ENCODE measurements around the gene SLC6A9. TPM values are rescaled to one million over a fixed set of nuclear protein-coding genes. Genes with fewer than 3 reads are reported as not detected.

SLC6A9 gene
- total RNA-seq, 2 experiments from 2014 or later, result 10.2 to 11.1 TPM

DNA sequence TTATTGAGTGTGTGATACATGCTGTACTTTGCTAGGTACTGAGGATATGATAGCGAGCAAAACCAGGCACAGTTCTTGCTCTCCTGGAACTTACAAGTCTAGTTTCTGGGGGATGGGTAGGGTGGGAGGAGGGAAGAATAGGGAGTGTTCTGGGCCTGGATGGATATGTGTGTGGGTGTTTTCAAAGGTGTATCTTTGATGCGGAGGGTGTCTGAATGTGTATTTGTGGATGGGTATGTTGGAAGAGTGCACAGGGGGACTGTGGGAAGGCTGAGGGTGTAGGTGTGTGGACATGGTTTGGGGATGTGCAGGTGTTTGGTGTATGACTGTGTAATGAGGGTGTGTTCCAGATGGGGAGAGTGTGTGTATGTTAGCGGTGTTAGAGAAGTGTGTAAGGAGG is 65.9 kb downstream of the SLC6A9 start:
- intact Hi-C loops (cut with micrococcal nuclease), result no loop called here
- CTCF ChIA-PET, result no interaction called here
- H3K27me3 Mint-ChIP-seq (ENCODE audit: low read depth), result no peaks in the 10 kb centered on the region
- H3K4me3 Mint-ChIP-seq, result no peak overlapping the region
- peaks cover 7% of the 10 kb centered on the region for H3K4me1 Mint-ChIP-seq (ENCODE audit: low read depth)
- H3K9me3 Mint-ChIP-seq, result no peaks in the 10 kb centered on the region
- H3K27ac Mint-ChIP-seq, result no peak overlapping the region
- peaks cover 8% of the 10 kb centered on the region for H3K36me3 Mint-ChIP-seq (ENCODE audit: low read depth)
- no peak for DNase-seq

DNA sequence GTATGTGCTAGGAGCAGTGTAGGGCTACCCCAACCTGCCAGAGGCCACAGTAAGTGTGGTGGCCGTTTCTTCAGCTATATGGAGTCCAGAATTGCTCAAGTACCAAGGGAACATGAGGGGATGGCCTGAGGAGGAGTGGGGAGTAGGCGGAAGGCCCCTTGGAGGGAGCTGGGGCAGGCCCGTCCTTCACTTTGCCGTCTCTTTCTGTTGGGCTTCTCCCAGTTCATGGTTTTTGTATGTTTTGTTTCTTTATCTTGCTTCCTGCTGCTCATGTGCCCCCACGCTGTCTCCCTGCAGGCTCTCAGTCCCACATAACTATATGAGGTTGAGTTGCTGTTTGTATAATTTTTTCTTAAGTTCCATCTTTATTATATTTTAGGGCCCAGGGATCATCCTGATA is 67.4 kb downstream of the SLC6A9 start:
- DNase-seq, result no peak
- Mint-ChIP-seq H3K4me3 (no peak overlapping the region), H3K9me3 (no peaks in the 10 kb centered on the region), H3K27ac (no peak overlapping the region), H3K4me1 (ENCODE audit: low read depth) (no peaks in the 10 kb centered on the region), H3K27me3 (ENCODE audit: low read depth) (no peaks in the 10 kb centered on the region), H3K36me3 (ENCODE audit: low read depth) (peaks cover 8% of the 10 kb centered on the region)
- intact Hi-C loops (cut with micrococcal nuclease), result no loop called here
- CTCF ChIA-PET, result no interaction called here

DNA sequence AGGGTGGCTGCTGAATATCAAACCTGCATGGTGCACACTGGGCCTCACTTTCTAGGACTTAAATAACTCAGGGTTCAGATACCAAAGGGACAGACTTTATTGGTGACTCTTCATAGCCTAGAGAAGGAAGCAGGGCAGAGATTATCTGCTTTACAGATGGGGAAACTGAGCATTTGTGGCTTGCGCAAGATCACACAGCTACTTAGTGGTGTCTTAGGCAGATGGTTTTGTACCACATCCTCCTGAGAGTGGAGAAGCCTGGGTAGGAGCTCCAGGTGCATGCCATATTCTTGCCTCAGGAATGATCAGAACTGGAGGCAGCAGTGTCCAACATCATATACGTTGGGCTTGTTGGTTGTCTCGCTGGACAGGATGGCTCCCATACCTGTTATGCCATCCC is 68.3 kb downstream of the SLC6A9 start:
- H3K36me3 Mint-ChIP-seq (ENCODE audit: low read depth), result peaks cover 7% of the 10 kb centered on the region
- no peaks in the 10 kb centered on the region for H3K27me3 Mint-ChIP-seq (ENCODE audit: low read depth)
- CTCF ChIA-PET, result no interaction called here
- H3K9me3 Mint-ChIP-seq, result no peaks in the 10 kb centered on the region
- no peak overlapping the region for H3K27ac Mint-ChIP-seq
- no peak overlapping the region for H3K4me3 Mint-ChIP-seq
- intact Hi-C loops (cut with micrococcal nuclease), result no loop called here
- H3K4me1 Mint-ChIP-seq (ENCODE audit: low read depth), result no peaks in the 10 kb centered on the region
- no peak for DNase-seq

DNA sequence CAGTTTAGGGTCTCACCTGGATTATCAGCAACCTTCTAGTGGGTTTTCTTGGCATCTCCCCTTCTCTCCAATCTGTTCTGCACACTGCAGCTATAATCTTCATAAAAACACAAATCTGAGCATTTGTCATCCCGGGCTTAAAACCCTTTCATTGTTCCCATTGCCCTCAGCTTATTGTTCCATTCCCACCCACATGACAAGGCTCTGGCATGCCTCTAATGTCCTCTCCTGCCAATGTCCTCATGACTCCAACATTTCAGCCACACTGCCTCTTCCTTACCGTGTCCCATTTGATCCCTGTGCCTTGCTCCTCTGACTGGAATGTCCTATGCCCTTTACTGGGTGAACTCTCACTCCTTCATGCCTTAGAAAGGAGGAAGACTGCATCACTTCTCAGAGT is 68.9 kb downstream of the SLC6A9 start:
- H3K4me3 Mint-ChIP-seq, result no peak overlapping the region
- DNase-seq, result no peak
- no peaks in the 10 kb centered on the region for H3K27me3 Mint-ChIP-seq (ENCODE audit: low read depth)
- intact Hi-C loops (cut with micrococcal nuclease), result no loop called here
- H3K27ac Mint-ChIP-seq, result no peak overlapping the region
- H3K36me3 Mint-ChIP-seq (ENCODE audit: low read depth), result peaks cover 9% of the 10 kb centered on the region
- CTCF ChIA-PET, result no interaction called here
- H3K9me3 Mint-ChIP-seq, result no peaks in the 10 kb centered on the region
- no peaks in the 10 kb centered on the region for H3K4me1 Mint-ChIP-seq (ENCODE audit: low read depth)

DNA sequence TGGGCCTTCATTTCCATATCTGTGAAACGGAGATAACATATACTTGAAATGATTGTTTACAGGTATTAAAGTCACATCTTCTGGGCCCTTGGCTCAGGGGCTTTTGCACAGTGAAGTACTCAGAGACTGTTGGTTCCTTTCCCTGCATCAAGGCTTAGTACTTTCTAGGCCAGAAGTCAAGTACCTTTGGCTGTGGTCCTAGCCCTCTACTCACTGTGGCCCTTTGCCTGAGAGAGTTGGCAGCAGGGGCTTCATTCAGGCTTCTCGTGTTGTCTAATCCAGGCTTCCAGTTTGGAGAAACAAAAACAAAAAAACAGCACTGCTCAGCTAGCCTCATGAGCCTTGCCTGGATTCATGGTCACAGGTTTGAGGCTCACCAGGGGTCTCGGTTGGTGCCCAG is 69.6 kb downstream of the SLC6A9 start:
- Mint-ChIP-seq H3K27ac (no peak overlapping the region), H3K4me3 (no peak overlapping the region), H3K9me3 (no peaks in the 10 kb centered on the region), H3K36me3 (ENCODE audit: low read depth) (peaks cover 11% of the 10 kb centered on the region), H3K4me1 (ENCODE audit: low read depth) (no peaks in the 10 kb centered on the region), H3K27me3 (ENCODE audit: low read depth) (no peaks in the 10 kb centered on the region)
- CTCF ChIA-PET, result no interaction called here
- intact Hi-C loops (cut with micrococcal nuclease), result no loop called here
- DNase-seq, result no peak

DNA sequence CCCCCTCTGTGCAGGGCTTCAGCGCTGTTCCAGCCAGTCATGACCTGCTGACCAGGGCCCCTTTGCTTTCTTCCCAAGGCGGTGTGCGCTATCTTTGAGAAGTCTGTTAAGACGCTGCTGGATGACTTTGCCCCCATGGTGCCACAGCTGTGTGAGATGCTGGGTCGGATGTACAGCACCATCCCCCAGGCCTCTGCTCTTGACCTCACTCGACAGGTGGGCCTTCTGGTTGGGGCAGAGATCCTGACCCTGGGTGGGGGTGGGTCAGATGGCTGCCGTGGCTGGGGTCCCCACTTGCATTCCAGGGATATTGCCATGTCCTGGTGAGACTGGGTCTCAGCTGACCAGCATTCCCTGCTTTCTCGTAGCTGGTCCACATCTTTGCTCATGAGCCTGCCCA is 70.5 kb downstream of the SLC6A9 start:
- Mint-ChIP-seq H3K36me3 (ENCODE audit: low read depth) (peaks cover 11% of the 10 kb centered on the region), H3K4me1 (ENCODE audit: low read depth) (no peaks in the 10 kb centered on the region), H3K27ac (no peak overlapping the region), H3K27me3 (ENCODE audit: low read depth) (no peaks in the 10 kb centered on the region), H3K9me3 (no peaks in the 10 kb centered on the region), H3K4me3 (no peak overlapping the region)
- no peak for DNase-seq
- CTCF ChIA-PET, result no interaction called here
- intact Hi-C loops (cut with micrococcal nuclease), result no loop called here

DNA sequence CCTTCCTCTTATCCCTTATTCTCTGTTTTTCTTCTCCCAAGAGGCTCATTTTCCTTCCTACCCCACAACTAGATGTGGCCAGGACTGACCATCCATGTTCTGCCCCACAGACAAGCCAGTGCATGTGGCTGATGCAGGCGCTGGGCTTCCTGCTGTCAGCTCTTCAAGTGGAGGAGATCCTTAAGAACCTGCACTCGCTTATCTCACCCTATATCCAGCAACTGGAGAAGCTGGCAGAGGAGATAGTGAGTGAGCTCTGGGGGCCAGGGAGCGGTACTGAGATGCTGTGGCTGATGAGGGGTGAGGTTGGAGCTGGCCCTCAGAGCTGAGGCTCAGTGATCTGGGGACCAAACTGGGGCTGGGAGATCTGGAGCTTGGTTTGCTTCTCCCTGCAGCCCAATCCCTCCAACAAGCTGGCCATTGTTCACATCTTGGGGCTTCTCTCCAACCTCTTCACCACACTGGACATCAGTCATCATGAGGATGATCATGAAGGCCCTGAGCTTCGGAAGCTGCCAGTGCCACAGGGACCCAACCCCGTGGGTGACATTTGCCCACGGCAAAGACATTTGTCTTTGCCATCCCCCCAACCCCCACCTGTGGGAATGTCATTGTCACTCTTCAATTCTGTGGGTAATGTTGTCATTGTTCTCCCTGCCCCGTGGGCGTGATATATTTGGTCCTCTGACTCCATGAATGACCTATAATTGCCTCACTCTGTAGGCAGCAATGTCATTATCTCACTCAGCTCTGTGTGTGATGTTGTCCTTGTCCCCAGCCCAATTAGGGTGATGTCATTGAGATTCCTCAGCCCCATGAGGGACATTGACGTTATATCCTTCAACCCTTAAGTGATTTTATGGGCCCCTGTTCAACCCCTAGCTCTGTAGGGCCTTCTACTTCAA is 72.7 kb downstream of the SLC6A9 start:
- H3K4me1 Mint-ChIP-seq (ENCODE audit: low read depth), result no peaks in the 10 kb centered on the region
- no peak overlapping the region for H3K4me3 Mint-ChIP-seq
- CTCF ChIA-PET, result interaction anchor here (0.6 to 1.3 kb wide), 3 partner anchors 13 to 89 kb away, joined by 3 to 4 read pairs (median 3); partner anchors contain the start of gene ARTN
- peaks cover 11% of the 10 kb centered on the region for H3K36me3 Mint-ChIP-seq (ENCODE audit: low read depth)
- DNase-seq, result no peak
- H3K9me3 Mint-ChIP-seq, result no peaks in the 10 kb centered on the region
- H3K27ac Mint-ChIP-seq, result no peak overlapping the region
- no peaks in the 10 kb centered on the region for H3K27me3 Mint-ChIP-seq (ENCODE audit: low read depth)
- intact Hi-C loops (cut with micrococcal nuclease), result no loop called here

DNA sequence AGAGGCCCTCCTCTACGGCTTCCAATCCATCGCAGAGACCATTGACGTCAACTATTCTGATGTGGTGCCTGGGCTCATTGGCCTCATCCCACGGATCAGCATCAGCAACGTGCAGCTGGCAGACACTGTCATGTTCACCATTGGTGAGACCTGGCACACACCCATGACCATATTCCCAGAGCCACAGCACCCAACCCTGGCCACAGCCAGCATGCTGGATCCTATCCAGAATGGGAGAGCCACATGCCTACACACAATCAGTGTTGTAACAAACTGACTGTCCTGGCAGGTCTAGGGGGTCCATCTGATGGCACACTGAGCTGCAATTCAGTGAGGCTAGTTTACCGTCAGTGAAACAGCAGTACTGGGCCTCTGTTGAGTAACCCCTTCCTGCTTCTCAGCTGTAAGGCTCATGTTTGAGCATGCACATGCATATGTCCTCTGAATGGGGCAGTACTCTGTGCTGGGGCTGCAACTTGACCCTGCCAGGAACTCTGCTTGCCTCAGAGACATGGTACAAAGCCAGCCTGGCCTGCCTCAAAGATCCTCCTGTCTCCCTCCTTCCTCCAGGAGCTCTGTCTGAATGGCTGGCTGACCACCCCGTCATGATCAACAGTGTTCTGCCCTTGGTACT is 73.7 kb downstream of the SLC6A9 start:
- Mint-ChIP-seq H3K27me3 (ENCODE audit: low read depth) (no peaks in the 10 kb centered on the region), H3K9me3 (no peaks in the 10 kb centered on the region), H3K4me3 (no peak overlapping the region), H3K4me1 (ENCODE audit: low read depth) (no peaks in the 10 kb centered on the region), H3K36me3 (ENCODE audit: low read depth) (peaks cover 11% of the 10 kb centered on the region), H3K27ac (no peak overlapping the region)
- CTCF ChIA-PET, result interaction anchor here (0.6 kb wide), 1 partner anchor 24 kb away, joined by 3 read pairs; the partner anchor contains the start of gene ARTN
- intact Hi-C loops (cut with micrococcal nuclease), result no loop called here
- no peak for DNase-seq

DNA sequence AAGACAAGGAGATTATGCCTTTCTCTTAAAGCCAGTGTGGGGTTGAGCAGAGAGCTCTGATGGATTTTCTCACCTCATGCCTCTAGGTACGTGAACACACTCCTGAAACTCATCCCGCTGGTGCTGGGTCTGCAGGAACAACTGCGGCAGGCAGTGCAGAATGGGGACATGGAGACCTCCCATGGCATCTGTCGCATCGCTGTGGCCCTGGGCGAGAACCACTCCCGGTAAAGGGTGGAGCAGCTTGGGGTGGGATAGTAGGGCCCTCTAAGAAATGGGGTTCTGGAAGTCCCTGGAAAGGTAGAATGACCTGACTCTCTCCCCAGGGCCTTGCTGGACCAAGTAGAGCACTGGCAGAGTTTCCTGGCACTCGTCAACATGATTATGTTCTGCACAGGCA is 75.0 kb downstream of the SLC6A9 start:
- H3K4me1 Mint-ChIP-seq (ENCODE audit: low read depth), result peaks cover 2% of the 10 kb centered on the region
- no peaks in the 10 kb centered on the region for H3K27me3 Mint-ChIP-seq (ENCODE audit: low read depth)
- H3K27ac Mint-ChIP-seq, result no peak overlapping the region
- intact Hi-C loops (cut with micrococcal nuclease), result no loop called here
- H3K4me3 Mint-ChIP-seq, result no peak overlapping the region
- CTCF ChIA-PET, result interaction anchor here (1.0 kb wide), 1 partner anchor 21 kb away, joined by 5 read pairs; no protein-coding TSS in a partner anchor
- H3K36me3 Mint-ChIP-seq (ENCODE audit: low read depth), result peaks cover 7% of the 10 kb centered on the region
- H3K9me3 Mint-ChIP-seq, result no peaks in the 10 kb centered on the region
- DNase-seq, result no peak

DNA sequence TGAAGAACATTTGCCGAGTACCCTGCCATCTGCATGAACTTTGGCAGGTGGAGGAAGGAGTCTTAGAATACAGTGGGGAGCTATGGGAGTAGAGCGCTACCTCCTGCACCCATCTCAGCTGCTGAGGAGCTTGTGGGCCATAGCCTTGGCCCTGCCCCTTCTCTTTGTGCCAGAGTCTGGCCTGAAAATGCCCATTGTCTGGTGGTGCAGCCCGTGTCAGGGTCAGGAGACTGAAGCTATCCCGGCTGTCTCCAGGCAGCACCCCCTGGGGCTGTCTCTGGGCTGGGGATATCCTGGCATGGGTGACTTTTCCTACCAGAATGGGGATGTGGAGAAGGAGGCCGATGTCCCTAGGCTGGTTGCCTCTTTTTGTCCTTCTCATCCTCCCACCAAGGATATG is 77.2 kb downstream of the SLC6A9 start:
- H3K9me3 Mint-ChIP-seq, result no peaks in the 10 kb centered on the region
- H3K4me1 Mint-ChIP-seq (ENCODE audit: low read depth), result peaks cover 5% of the 10 kb centered on the region
- DNase-seq, result no peak
- H3K27me3 Mint-ChIP-seq (ENCODE audit: low read depth), result no peaks in the 10 kb centered on the region
- CTCF ChIA-PET, result interaction anchor here (0.7 to 2.0 kb wide), 3 partner anchors 19 to 191 kb away, joined by 4 to 6 read pairs (median 4); no protein-coding TSS in a partner anchor
- H3K36me3 Mint-ChIP-seq (ENCODE audit: low read depth), result peaks cover 8% of the 10 kb centered on the region
- no peak overlapping the region for H3K4me3 Mint-ChIP-seq
- intact Hi-C loops (cut with micrococcal nuclease), result no loop called here
- no peak overlapping the region for H3K27ac Mint-ChIP-seq

DNA sequence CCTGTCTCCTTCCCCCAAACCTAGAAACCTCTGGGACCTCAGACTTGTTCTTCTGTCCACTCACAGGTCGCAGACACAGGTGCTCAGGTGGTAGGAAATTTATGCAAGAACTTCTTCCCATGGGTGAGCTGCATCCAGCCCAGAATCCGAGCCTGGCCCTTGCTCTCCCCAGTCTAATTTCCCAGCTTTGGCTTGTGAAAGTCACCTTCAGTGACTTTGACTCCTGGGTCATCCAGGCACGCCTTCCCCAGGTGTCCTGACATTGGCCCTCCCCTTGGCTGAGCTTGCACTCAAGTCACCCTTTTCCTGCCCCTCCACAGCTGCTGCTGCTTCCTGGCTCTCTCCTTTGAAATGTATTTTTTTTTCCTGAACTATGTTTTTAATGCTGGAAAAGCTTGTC is 77.9 kb downstream of the SLC6A9 start:
- intact Hi-C loops (cut with micrococcal nuclease), result no loop called here
- no peak for DNase-seq
- CTCF ChIA-PET, result interaction anchor here (2.0 kb wide), 1 partner anchor 18 kb away, joined by 6 read pairs; no protein-coding TSS in a partner anchor
- Mint-ChIP-seq H3K36me3 (ENCODE audit: low read depth) (peaks cover 8% of the 10 kb centered on the region), H3K27ac (no peak overlapping the region), H3K27me3 (ENCODE audit: low read depth) (no peaks in the 10 kb centered on the region), H3K4me3 (no peak overlapping the region), H3K4me1 (ENCODE audit: low read depth) (peaks cover 12% of the 10 kb centered on the region), H3K9me3 (no peaks in the 10 kb centered on the region)

DNA sequence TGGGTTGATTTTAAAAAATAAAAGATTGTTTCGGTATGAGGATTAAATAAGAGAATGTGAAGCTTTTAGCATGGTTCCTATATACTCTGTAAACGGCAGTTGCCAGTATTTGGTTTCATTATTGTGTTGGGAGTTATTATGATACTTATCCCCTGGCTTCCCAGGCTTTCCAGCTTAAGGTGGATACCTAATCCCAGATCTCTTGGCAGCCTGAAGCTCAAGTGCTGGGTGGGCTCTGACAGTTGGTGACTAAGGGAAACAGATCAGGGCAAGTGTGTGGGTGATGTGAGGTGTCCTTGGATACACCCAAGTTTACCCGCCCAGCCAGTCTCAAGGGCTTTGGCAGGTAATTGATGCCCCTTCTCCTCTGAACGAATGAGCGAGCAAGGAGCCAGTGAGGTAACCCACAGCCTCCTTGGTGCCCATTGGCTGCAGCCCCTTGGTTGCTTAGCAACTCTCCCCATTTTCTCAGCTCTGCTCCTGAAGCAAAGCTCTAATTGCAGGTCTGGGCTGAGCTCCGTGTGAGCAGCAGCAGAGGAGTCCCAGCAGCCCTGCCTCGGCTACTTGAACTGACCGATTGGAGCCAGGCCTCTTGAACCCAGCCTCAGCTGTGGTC is 78.4 kb downstream of the SLC6A9 start:
- intact Hi-C loops (cut with micrococcal nuclease), result no loop called here
- Mint-ChIP-seq H3K36me3 (ENCODE audit: low read depth) (peaks cover 6% of the 10 kb centered on the region), H3K27me3 (ENCODE audit: low read depth) (no peaks in the 10 kb centered on the region), H3K4me1 (ENCODE audit: low read depth) (peaks cover 17% of the 10 kb centered on the region), H3K27ac (no peak overlapping the region), H3K4me3 (no peak overlapping the region), H3K9me3 (no peaks in the 10 kb centered on the region)
- CTCF ChIA-PET, result interaction anchor here (2.0 kb wide), 1 partner anchor 18 kb away, joined by 6 read pairs; no protein-coding TSS in a partner anchor
- no peak for DNase-seq
